IPS-20b (cell line): ENCODE data around the gene SPATA17.

Experiments used
- H3K27ac ChIP-seq: one replicate; pipeline ENCODE4 v1.5.1; 2013; ENCODE audit warnings: low read length
- H3K27me3 ChIP-seq: 2 replicates; pipeline ENCODE4 v1.6.1; 2013; ENCODE audit warnings: mild to moderate bottlenecking, low read length, inconsistent platforms; ENCODE audit not compliant: insufficient read depth
- H3K36me3 ChIP-seq: 2 replicates; pipeline ENCODE4 v1.6.1; 2013; ENCODE audit warnings: low read depth, mild to moderate bottlenecking, inconsistent platforms, low read length, moderate library complexity; ENCODE audit not compliant: insufficient read depth
- H3K4me1 ChIP-seq: 2 replicates; pipeline ENCODE4 v1.6.1; 2013; ENCODE audit warnings: mild to moderate bottlenecking, control low read depth, inconsistent platforms, low read length, moderate library complexity; ENCODE audit not compliant: insufficient read depth
- H3K4me3 ChIP-seq: 2 replicates; pipeline ENCODE4 v1.5.1; 2013; ENCODE audit warnings: mild to moderate bottlenecking, low read length, inconsistent platforms
- H3K9ac ChIP-seq: 2 replicates; pipeline ENCODE4 v1.6.1; 2013; ENCODE audit warnings: low read depth, mild to moderate bottlenecking, inconsistent platforms, low read length, moderate library complexity
- H3K9me3 ChIP-seq: 2 replicates; pipeline ENCODE4 v1.6.1; 2013; ENCODE audit warnings: mild to moderate bottlenecking, low read depth, low read length, inconsistent platforms; ENCODE audit not compliant: insufficient read depth

The SPATA17 gene

DNA sequence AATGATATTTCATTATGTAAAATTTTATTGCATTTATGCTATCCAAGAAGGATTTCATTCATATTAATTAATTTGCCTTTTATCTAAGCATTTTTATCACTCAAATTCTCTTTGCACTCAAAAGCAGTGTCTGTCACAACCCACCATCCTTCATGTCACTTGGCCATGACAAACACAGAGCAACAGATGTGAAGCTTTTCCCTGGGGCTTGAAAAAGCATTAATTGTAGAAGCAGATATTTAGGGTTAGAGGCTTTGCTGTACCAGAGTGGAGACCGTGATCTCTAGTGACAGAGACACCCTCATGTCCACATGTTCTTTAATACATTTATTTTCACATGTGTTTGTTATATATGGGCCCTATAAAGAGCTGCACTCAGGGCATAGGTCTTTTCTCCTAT lies 230.5 kb downstream of the SPATA17 start:
- Histone ChIP-seq H3K4me1 (no peaks in the 10 kb centered on the region), H3K36me3 (no peaks in the 10 kb centered on the region), H3K27ac (no peak overlapping the region), H3K27me3 (no peaks in the 10 kb centered on the region), H3K9ac (no peak overlapping the region), H3K9me3 (peaks cover 3% of the 10 kb centered on the region; the same call in 1 of the 2 replicates), H3K4me3 (no peak overlapping the region)

DNA sequence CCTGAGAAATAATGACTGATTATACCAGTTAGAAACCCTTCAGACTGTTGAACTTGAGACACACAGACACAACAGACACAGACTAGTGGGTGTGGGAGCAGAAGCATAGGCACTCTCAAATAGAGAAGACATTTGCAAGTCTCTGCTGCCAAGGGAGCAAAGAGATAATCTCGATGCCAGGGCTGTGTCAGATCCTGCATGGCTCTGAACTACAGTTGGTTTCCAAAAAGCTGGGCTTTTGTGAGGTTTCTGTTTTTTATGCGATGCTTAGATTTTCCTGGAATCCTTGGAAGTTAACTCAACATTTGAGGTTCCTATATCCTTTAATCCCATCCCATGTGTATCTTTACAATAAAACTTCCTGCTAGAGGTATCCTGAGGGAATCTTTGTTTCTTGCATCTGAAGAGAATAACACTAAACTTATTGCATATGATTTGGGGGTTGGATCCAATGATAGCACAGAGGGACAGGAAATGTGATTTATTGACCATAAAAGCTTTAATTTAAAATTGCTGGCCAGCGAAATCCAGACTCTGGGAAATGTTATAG lies 236.4 kb downstream of the SPATA17 start:
- Histone ChIP-seq H3K9ac (no peak overlapping the region), H3K36me3 (no peaks in the 10 kb centered on the region), H3K27ac (no peak overlapping the region), H3K4me3 (no peak overlapping the region), H3K4me1 (peaks cover 7% of the 10 kb centered on the region; the same call in 1 of the 2 replicates), H3K9me3 (no peaks in the 10 kb centered on the region), H3K27me3 (no peaks in the 10 kb centered on the region)

DNA sequence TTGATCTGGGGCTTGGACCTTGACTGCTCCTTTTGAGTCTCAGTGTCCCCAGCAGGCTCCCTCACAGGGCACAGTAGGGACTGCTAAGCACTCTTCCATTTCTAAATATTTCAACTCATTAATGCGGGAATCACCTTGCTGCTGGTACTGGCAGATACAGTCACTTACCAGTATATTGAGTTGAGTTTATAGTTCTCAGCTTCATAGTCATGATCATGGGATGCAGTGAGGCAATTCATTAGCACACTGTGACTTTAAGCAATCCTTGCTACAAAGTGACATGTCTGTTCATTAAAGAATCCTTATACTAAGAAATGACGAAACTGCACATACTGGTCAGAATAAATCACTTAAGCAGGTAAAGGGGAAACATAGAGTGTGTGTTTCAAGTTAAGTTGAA lies 240.8 kb downstream of the SPATA17 start:
- Histone ChIP-seq H3K9ac (no peak overlapping the region), H3K36me3 (no peaks in the 10 kb centered on the region), H3K4me3 (no peak overlapping the region), H3K4me1 (peaks cover 7% of the 10 kb centered on the region; the same call in 1 of the 2 replicates), H3K9me3 (no peaks in the 10 kb centered on the region), H3K27me3 (no peaks in the 10 kb centered on the region), H3K27ac (no peak overlapping the region)

DNA sequence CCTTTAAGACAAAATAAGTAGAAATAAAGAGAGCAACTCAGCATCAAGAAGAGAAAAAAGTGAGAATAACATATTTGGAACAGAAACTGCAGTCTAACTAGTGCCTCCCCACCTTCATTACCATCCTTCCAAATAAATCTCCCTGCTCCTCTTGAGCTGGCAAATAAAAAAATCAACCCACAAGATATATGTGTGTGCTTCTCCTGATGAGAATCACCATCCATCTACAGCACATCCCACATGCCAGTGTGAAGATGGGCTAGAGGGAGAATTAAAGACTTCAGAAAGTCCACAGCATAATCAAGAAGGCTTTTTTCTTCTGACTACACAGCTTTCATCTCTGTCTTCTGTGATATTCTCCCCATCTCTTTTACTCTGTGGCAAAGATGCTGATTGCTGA lies 244.1 kb downstream of the SPATA17 start:
- Histone ChIP-seq H3K27me3 (no peaks in the 10 kb centered on the region), H3K27ac (no peak overlapping the region), H3K4me3 (no peak overlapping the region), H3K9ac (no peak overlapping the region), H3K4me1 (no peaks in the 10 kb centered on the region), H3K36me3 (no peaks in the 10 kb centered on the region), H3K9me3 (no peaks in the 10 kb centered on the region)

DNA sequence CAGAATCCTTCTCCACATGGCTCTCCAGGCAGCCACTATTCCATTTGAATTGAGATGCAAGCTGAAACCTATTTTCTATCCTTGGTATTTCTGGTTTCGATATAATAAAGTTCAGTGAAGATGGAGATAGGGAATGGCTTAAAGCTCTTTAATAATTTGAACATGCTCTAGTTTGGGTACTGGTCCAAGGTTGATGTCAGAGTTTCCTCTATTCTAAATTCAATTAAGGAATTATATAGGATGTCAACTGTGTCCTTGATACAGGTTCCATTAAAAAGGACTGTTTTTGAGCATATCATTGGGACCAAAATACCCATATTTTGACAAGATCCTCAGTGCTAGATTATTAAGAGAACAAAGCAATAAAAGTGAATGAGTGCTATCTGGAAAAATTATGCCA lies 245.3 kb downstream of the SPATA17 start:
- Histone ChIP-seq H3K9ac (no peak overlapping the region), H3K4me1 (no peaks in the 10 kb centered on the region), H3K9me3 (no peaks in the 10 kb centered on the region), H3K27me3 (no peaks in the 10 kb centered on the region), H3K4me3 (no peak overlapping the region), H3K27ac (no peak overlapping the region), H3K36me3 (no peaks in the 10 kb centered on the region)

DNA sequence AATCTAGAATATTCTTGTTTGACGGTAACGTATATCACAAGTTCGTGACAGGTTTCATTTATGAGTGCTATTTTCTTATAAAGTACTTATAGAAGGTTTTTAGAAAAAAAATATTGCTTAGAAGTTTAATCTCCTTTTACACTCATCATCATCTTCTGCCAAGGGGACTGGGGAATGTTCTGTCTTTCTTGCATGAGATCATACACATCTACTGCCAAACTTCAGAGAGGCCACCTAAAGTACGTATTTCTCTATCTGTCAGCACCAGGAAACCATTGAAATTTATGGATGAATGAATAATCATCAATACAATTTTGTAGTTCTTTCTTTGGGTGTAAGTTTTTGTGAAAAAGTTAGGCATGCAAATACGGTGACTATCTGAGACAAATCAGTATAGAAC lies 245.8 kb downstream of the SPATA17 start:
- Histone ChIP-seq H3K9me3 (no peaks in the 10 kb centered on the region), H3K36me3 (no peaks in the 10 kb centered on the region), H3K4me3 (no peak overlapping the region), H3K27ac (no peak overlapping the region), H3K4me1 (no peaks in the 10 kb centered on the region; the same call in 1 of the 2 replicates), H3K9ac (no peak overlapping the region), H3K27me3 (no peaks in the 10 kb centered on the region)

DNA sequence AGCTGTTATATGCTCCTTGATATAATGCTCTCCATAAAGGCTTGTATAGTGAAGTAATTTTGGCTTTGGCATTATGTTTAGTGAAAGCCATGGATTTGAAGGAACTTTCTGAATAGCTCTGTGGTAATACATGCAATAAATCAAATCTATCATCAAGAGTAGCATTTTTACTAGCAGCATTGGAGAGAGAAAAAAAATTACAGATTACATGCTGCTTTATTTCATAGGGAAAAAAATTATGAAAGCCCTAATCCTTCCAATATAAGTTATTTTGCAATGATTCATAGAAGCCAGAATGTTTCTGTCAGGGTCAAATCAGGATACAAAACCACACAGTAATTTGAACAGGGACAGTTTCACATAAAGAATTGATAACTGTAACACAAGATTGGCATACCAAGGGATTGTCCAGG lies 250.0 kb downstream of the SPATA17 start:
- Histone ChIP-seq H3K9ac (no peak overlapping the region), H3K4me1 (no peaks in the 10 kb centered on the region; the same call in 1 of the 2 replicates), H3K27me3 (no peaks in the 10 kb centered on the region), H3K27ac (no peak overlapping the region), H3K9me3 (peaks cover 5% of the 10 kb centered on the region), H3K4me3 (no peak overlapping the region), H3K36me3 (no peaks in the 10 kb centered on the region)

DNA sequence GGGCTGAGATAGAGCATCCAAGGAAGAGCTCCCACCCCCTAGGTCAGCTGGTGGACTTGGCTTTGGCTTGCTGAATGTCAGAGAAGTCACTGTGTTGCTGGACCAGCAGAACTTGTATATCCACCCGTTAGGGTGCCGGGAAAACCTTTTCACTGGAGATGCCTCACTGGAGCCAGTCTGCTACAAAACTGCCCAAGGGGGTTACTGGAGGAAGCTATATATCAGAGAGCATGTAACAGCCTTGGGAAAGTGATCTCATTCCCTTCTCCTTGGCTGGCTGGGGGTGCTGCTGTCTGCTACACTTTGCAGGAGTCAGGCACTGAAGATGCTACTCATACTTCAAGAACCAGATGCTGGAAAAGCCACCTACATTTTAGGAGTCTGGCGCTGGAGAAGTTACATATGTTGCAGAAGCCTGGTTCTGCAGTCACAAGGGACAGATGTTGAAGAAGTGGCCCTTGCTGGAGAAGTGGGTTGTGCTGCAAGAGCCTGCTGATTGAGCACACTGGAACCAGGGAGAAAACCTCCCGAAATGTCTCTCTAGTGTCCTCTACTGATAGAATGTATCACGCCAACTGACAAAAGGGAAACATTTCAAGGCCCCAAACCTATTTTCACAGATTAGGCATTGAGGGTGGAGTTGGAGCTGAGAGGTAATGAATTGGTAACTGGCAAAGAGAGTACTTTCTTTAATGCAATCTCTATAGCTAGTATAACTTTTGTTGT lies 250.6 kb downstream of the SPATA17 start:
- H3K9ac ChIP-seq, result no peak overlapping the region
- H3K27ac ChIP-seq, result no peak overlapping the region
- H3K9me3 ChIP-seq, result peaks cover 5% of the 10 kb centered on the region
- no peaks in the 10 kb centered on the region for H3K27me3 ChIP-seq
- no peaks in the 10 kb centered on the region; the same call in 1 of the 2 replicates for H3K4me1 ChIP-seq
- no peaks in the 10 kb centered on the region for H3K36me3 ChIP-seq
- H3K4me3 ChIP-seq, result no peak overlapping the region

DNA sequence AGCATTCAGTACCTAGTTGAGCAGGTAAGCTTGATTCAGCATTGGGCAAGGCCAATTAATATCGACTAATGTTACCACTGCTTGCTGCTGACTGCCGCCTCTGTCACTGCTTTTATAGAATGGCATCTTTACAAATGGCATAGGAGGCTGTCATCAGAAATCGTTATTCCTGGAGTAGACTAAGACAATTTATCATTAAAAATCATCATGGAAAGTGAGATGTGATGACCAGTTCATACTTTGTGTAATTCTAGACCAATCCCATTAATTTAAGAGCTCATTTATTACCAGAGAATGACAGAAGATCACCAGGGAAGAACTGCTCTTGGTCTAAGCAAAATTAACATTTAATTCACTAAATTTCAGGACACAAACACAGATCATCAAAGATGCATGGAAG lies 254.0 kb downstream of the SPATA17 start:
- Histone ChIP-seq H3K36me3 (no peaks in the 10 kb centered on the region), H3K4me1 (no peaks in the 10 kb centered on the region; the same call in 1 of the 2 replicates), H3K27ac (no peak overlapping the region), H3K9ac (no peak overlapping the region), H3K9me3 (peaks cover 5% of the 10 kb centered on the region), H3K27me3 (no peaks in the 10 kb centered on the region), H3K4me3 (no peak overlapping the region)

DNA sequence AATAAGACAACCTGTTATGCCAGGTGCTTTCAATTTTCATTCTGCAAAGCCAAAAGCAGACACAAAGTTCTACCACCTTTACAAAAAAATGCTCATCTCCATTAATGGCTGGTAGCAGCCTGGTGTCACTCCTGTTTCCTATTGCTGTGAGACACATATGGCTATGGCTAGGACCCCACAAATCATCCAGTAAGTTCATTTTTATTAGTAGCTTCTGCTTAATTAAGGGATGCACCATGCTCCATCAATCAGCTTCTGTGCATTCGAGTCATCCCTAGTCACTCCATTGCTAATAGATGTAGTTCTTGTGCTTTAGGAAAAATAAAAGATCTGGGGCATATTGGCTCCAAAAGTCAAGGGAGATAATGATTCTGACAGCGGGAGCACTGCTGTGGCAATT lies 257.2 kb downstream of the SPATA17 start:
- no peak overlapping the region for H3K27ac ChIP-seq

DNA sequence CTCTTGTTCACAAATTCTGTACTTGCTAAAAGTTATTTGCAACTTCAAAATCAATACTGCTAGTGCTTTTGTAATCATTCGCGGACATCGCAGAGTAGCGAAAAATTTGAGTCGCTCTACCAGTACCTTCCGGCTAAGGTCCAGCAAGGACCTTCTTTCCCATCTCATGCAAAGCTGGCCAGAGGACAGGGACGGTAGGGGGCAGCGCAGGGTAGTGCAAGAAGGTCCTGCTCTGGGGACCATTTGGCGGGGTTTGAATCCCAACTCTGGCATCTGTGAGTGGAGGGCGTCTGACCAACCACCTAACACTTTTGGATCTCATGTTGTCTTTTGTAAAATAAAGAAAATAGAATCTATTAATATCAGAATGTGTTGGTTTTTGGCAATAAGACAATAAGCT lies 258.3 kb downstream of the SPATA17 start:
- H3K4me3 ChIP-seq, result no peak overlapping the region

More for the DNA sequence above, 257.2 kb downstream of the SPATA17 start:
- Histone ChIP-seq H3K9me3 (peaks cover 4% of the 10 kb centered on the region), H3K9ac (no peak overlapping the region), H3K4me3 (no peak overlapping the region), H3K36me3 (no peaks in the 10 kb centered on the region), H3K27me3 (no peaks in the 10 kb centered on the region), H3K4me1 (0 out of 2 replicates have a peak, but pooled peaks cover 2% of the 10 kb centered on the region)

DNA sequence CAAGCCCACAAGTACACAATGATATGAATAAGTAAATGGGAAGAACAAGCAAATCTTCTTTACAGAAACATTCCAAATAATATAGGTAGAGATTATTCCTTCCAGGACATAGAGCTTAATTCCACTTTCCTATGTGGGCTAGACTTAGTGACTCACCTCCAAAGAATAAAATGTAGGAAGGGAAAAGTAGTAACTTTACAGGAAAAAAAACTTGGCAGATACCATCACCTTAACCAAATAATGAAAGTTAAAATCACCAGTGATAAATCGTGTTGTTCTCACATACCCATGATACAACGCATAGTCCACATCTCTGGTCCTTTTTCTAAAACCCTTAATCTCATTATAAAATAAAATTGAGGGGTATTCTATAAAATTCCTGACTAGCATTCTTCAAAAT lies 260.8 kb downstream of the SPATA17 start:
- Histone ChIP-seq H3K36me3 (no peaks in the 10 kb centered on the region), H3K4me3 (no peak overlapping the region), H3K9ac (no peak overlapping the region), H3K4me1 (0 out of 2 replicates have a peak, but pooled peaks cover 2% of the 10 kb centered on the region), H3K9me3 (no peaks in the 10 kb centered on the region), H3K27me3 (no peaks in the 10 kb centered on the region), H3K27ac (no peak overlapping the region)

More for the DNA sequence above, 258.3 kb downstream of the SPATA17 start:
- 0 out of 2 replicates have a peak, but pooled peaks cover 2% of the 10 kb centered on the region for H3K4me1 ChIP-seq
- H3K27me3 ChIP-seq, result no peaks in the 10 kb centered on the region
- H3K9me3 ChIP-seq, result no peaks in the 10 kb centered on the region
- no peaks in the 10 kb centered on the region for H3K36me3 ChIP-seq
- H3K9ac ChIP-seq, result no peak overlapping the region
- no peak overlapping the region for H3K27ac ChIP-seq
